IMR-90 (cell line): ENCODE results near the gene KAZN. TPM values are rescaled to one million over a fixed set of nuclear protein-coding genes. Genes with fewer than 3 reads are reported as not detected.

Experiments
- ATAC-seq: fragments of 200-7000 bp; cut with Tn5 transposase; 2 replicates; pipeline ENCODE4 v1.9.1; 2020; ENCODE audit warnings: low read depth, mild to moderate bottlenecking, moderate library complexity
- BruUV-seq: library from RNA; stranded (reverse); fragments of 400-500 nt; replicated peaks from 2 replicates; lab custom pipeline; 2021; lab: Mats Ljungman, UMichigan
- CTCF ChIA-PET: fragments of 300-600 bp; formaldehyde crosslinking; extraction: SDS; loops from one replicate; lab custom pipeline; 2021; ENCODE audit warnings: antibody characterized with exemption; lab: Yijun Ruan, JAX
- POLR2A ChIA-PET: fragments of 300-600 bp; sonication (Branson Sonifier 250); formaldehyde crosslinking; loops from one replicate; lab custom pipeline; 2022; ENCODE audit warnings: antibody characterized with exemption; ENCODE audit not compliant: unreplicated experiment; lab: Charles Lee
- DNase-seq: peaks from one replicate; pipeline ENCODE4 v3.0.0; 2013
- H2AFZ ChIP-seq: replicated peaks from 2 replicates; pipeline ENCODE3; 2013; ENCODE audit warnings: low read length, mild to moderate bottlenecking; ENCODE audit not compliant: poor library complexity
- H2AK5ac ChIP-seq: 2 replicates; pipeline ENCODE4 v1.6.1; 2013; ENCODE audit warnings: low read depth, low read length, inconsistent platforms
- H2AK9ac ChIP-seq: replicated peaks from 2 replicates; pipeline ENCODE3; 2013; ENCODE audit warnings: mild to moderate bottlenecking, low read depth, low read length, moderate library complexity; ENCODE audit not compliant: poor library complexity
- H2BK120ac ChIP-seq: 2 replicates; pipeline ENCODE4 v1.6.1; 2013; ENCODE audit warnings: low read depth, low read length, inconsistent platforms
- H2BK15ac ChIP-seq: 3 replicates; pipeline ENCODE4 v1.6.1; 2013; ENCODE audit warnings: low read depth, low read length, inconsistent platforms
- H2BK20ac ChIP-seq: 2 replicates; pipeline ENCODE4 v1.6.1; 2013; ENCODE audit warnings: low read depth, mild to moderate bottlenecking, inconsistent platforms, low read length, moderate library complexity
- H2BK5ac ChIP-seq: 2 replicates; pipeline ENCODE4 v1.6.1; 2013; ENCODE audit warnings: mild to moderate bottlenecking, low read depth, low read length, inconsistent platforms; ENCODE audit not compliant: poor library complexity, severe bottlenecking
- H3K14ac ChIP-seq: replicated peaks from 2 replicates; pipeline ENCODE4 v1.6.1; 2013; ENCODE audit warnings: low read depth, low read length, inconsistent platforms
- H3K18ac ChIP-seq: 2 replicates; pipeline ENCODE4 v1.6.1; 2013; ENCODE audit warnings: low read depth, low read length, control low read depth
- H3K23ac ChIP-seq: 2 replicates; pipeline ENCODE4 v1.6.1; 2013; ENCODE audit warnings: low read depth, low read length, inconsistent platforms
- H3K27ac ChIP-seq: 2 replicates; pipeline ENCODE4 v1.5.1; 2013; ENCODE audit warnings: mild to moderate bottlenecking, control low read depth, low read length; ENCODE audit not compliant: insufficient read depth
- H3K27me3 ChIP-seq: 2 replicates; pipeline ENCODE4 v1.6.1; 2013; ENCODE audit warnings: low read length; ENCODE audit not compliant: control insufficient read depth, insufficient read depth
- H3K36me3 ChIP-seq: 2 replicates; pipeline ENCODE4 v1.6.1; 2013; ENCODE audit warnings: low read length, mixed read lengths; ENCODE audit not compliant: control insufficient read depth, insufficient read depth
- H3K4ac ChIP-seq: 2 replicates; pipeline ENCODE4 v1.6.1; 2013; ENCODE audit warnings: low read depth, low read length, inconsistent platforms
- H3K4me1 ChIP-seq: 2 replicates; pipeline ENCODE4 v1.6.1; 2013; ENCODE audit warnings: low read length, mixed read lengths; ENCODE audit not compliant: control insufficient read depth, insufficient read depth
- H3K4me2 ChIP-seq: 2 replicates; pipeline ENCODE4 v1.6.1; 2013; ENCODE audit warnings: low read depth, mild to moderate bottlenecking, control low read depth, low read length, moderate library complexity
- H3K4me3 ChIP-seq: 2 replicates; pipeline ENCODE4 v1.5.1; 2013; ENCODE audit warnings: low read depth, mild to moderate bottlenecking, control low read depth, low read length, moderate library complexity; ENCODE audit not compliant: insufficient read depth
- H3K56ac ChIP-seq: 2 replicates; pipeline ENCODE4 v1.6.1; 2013; ENCODE audit warnings: low read length, inconsistent platforms; ENCODE audit not compliant: insufficient read depth; ENCODE audit errors: extremely low read depth
- H3K79me1 ChIP-seq, 2 experiments: 2 replicates each; pipeline ENCODE4 v1.6.1; 2013; ENCODE audit warnings: low read length in 2 of 2, inconsistent platforms in 1 of 2, low read depth in 1 of 2
- H3K9ac ChIP-seq: 2 replicates; pipeline ENCODE4 v1.6.1; 2013; ENCODE audit warnings: low read depth, low read length, control low read depth
- H3K9me1 ChIP-seq: 2 replicates; pipeline ENCODE4 v1.6.1; 2013; ENCODE audit warnings: low read length, inconsistent platforms; ENCODE audit not compliant: insufficient read depth
- H3K9me3 ChIP-seq: 2 replicates; pipeline ENCODE4 v1.6.1; 2013; ENCODE audit warnings: low read length; ENCODE audit not compliant: control insufficient read depth, insufficient read depth
- H4K20me1 ChIP-seq: 2 replicates; pipeline ENCODE4 v1.6.1; 2013; ENCODE audit warnings: low read length, inconsistent platforms; ENCODE audit not compliant: insufficient read depth
- H4K5ac ChIP-seq: 2 replicates; pipeline ENCODE4 v1.6.1; 2013; ENCODE audit warnings: mild to moderate bottlenecking, low read depth, low read length, control low read depth
- H4K8ac ChIP-seq, 2 experiments: 2 replicates each; pipeline ENCODE4 v1.6.1; 2013; ENCODE audit warnings: low read depth in 2 of 2, low read length in 2 of 2, control low read depth in 1 of 2, inconsistent platforms in 1 of 2
- H4K91ac ChIP-seq: 2 replicates; pipeline ENCODE4 v1.6.1; 2013; ENCODE audit warnings: low read depth, low read length, inconsistent platforms; ENCODE audit not compliant: insufficient read depth
- RFX5 ChIP-seq: IDR thresholded peaks from 2 replicates; pipeline ENCODE4 v1.8.0; 2012; ENCODE audit warnings: low read depth, mild to moderate bottlenecking, low read length, moderate library complexity
- WGBS, 2 experiments: methylation state at CpG; one replicate each; pipeline versions ENCODE4 v1.1.5 to v1.1.7; 2013; ENCODE audit warnings: missing lambda C conversion rate in 2 of 2; ENCODE audit not compliant: insufficient read length in 1 of 2; ENCODE audit errors: extremely low coverage in 2 of 2; 5-methylcytosine and 5-hydroxymethylcytosine counted together
- dilution Hi-C: fragments of 300-500 bp; cut with HindIII; formaldehyde crosslinking; loops from one replicate; pipeline ENCODE4 v1.14.3; 2018; ENCODE audit warnings: low sequenced_read_pairs; ENCODE audit not compliant: unreplicated experiment
- in situ Hi-C: fragments of 300-500 bp; cut with MboI; formaldehyde crosslinking; loops from 3 replicates; pipeline ENCODE4 v1.14.3; 2019; ENCODE audit warnings: low sequenced_read_pairs, inconsistent platforms, mixed read lengths
- intact Hi-C: fragments of 100-400 bp; cut with micrococcal nuclease; formaldehyde crosslinking; loops from 2 replicates; pipeline ENCODE4 v1.10.0; 2022
- polyA plus RNA-seq, 3 experiments: library from polyadenylated mRNA; depleted of rRNA; stranded (reverse); fragments of >200 nt; gene quantifications; 2 replicates each; pipeline ENCODE4 v1.2.3, GENCODE V29; 2012; ENCODE audit warnings: low replicate concordance in 1 of 3
- total RNA-seq: library from RNA; depleted of rRNA; stranded (reverse); fragments of >200 nt; gene quantifications from 2 replicates; pipeline ENCODE4 v1.2.3, GENCODE V29; 2012

KAZN gene
- total and polyA plus RNA-seq, 2 of the 4 experiments (the other 2 are of a cell fraction) = 5.2 to 10.5 TPM

GRCh38 chr1:14822493-14822892 lies 224.0 kb downstream of the KAZN start:
- Histone ChIP-seq H3K9me1 (peaks cover 12% of the 10 kb centered on the region; the same call in 1 of the 2 replicates), H2BK5ac (no peak overlapping the region), H3K18ac (no peak overlapping the region), H2AK9ac (no peak overlapping the region), H3K27ac (no peak overlapping the region), H4K20me1 (no peaks in the 10 kb centered on the region), H3K4me3 (no peak overlapping the region), H3K4me2 (no peak overlapping the region), H2BK20ac (no peak overlapping the region), H3K14ac (no peak overlapping the region), H4K5ac (no peak overlapping the region), H2AK5ac (no peak overlapping the region), H2BK15ac (no peak overlapping the region), H3K27me3 (peaks cover 3% of the 10 kb centered on the region; the same call in 1 of the 2 replicates), H3K36me3 (no peaks in the 10 kb centered on the region), H3K4me1 (peaks cover 12% of the 10 kb centered on the region; the same call in 1 of the 2 replicates), H3K56ac (no peak overlapping the region), H4K91ac (no peak overlapping the region), H3K4ac (no peak overlapping the region), H3K23ac (no peak overlapping the region), H2BK120ac (no peak overlapping the region), H3K9ac (no peak overlapping the region), H3K79me1 (no peaks in the 10 kb centered on the region), H2AFZ (no peak overlapping the region), H4K8ac (no peak overlapping the region), H3K9me3 (no peaks in the 10 kb centered on the region)
- dilution Hi-C loops (no loop called here), in situ Hi-C loops (no loop called here), intact Hi-C loops (no loop called here)
- no TSS peak for BruUV-seq
- no peak for DNase-seq
- ChIA-PET CTCF (no interaction called here), POLR2A (no interaction called here)
- ATAC-seq = no peak
- TF ChIP-seq RFX5 = no peak
- 86% methylated on average over 7 of the region's 14 CpGs; no CpG with 5 or more reads in 1 of the 2 experiments for WGBS, 2 experiments
